GM12865 (cell line): ENCODE measurements around the gene IARS2.

ENCODE experiments used
- DNase-seq: peaks from one replicate; pipeline ENCODE4 v3.0.0; 2010; ENCODE audit warnings: low read depth
- H3K4me3 ChIP-seq: 2 replicates; pipeline ENCODE4 v1.5.1; 2011; ENCODE audit warnings: mild to moderate bottlenecking, low read depth, low read length, control low read depth
- CTCF ChIP-seq: IDR thresholded peaks from 2 replicates; pipeline ENCODE4 v1.5.1; 2011; ENCODE audit warnings: low read length, control low read depth, low read depth, inconsistent platforms; ENCODE audit not compliant: insufficient read depth; ENCODE audit errors: missing control alignments

The IARS2 gene

GRCh38 chr1:220127076-220127475, 33.1 kb downstream of the IARS2 start:
- DNase-seq, result no peak
- no peak overlapping the region for H3K4me3 ChIP-seq
- no peak for TF ChIP-seq CTCF

- H3K4me3 ChIP-seq, result no peak overlapping the region
- no peak for TF ChIP-seq CTCF
- DNase-seq, result no peak
Measured at GRCh38 chr1:220129479-220130210, 35.7 kb downstream of the IARS2 start.

GRCh38 chr1:220135755-220136154, 41.8 kb downstream of the IARS2 start:
- no peak for TF ChIP-seq CTCF
- DNase-seq, result no peak
- no peak overlapping the region for H3K4me3 ChIP-seq

GRCh38 chr1:220137019-220137786, 43.3 kb downstream of the IARS2 start:
- H3K4me3 ChIP-seq, result no peak overlapping the region
- no peak for TF ChIP-seq CTCF
- DNase-seq, result no peak

- no peak for TF ChIP-seq CTCF
- no peak for DNase-seq
- no peak overlapping the region for H3K4me3 ChIP-seq
Measured at GRCh38 chr1:220139966-220140365, 46.0 kb downstream of the IARS2 start.

GRCh38 chr1:220144051-220144450, 50.1 kb downstream of the IARS2 start:
- no peak for DNase-seq
- H3K4me3 ChIP-seq, result no peak overlapping the region
- TF ChIP-seq CTCF, result no peak
